GM12873 (cell line): ENCODE measurements around the gene KCNJ9.

Experiments
- CTCF ChIP-seq: IDR thresholded peaks from 2 replicates; pipeline ENCODE4 v1.5.1; 2012; ENCODE audit warnings: low read depth, mild to moderate bottlenecking, moderate library complexity, low read length, control low read depth; ENCODE audit not compliant: insufficient read depth; ENCODE audit errors: missing control alignments

The KCNJ9 gene

DNA sequence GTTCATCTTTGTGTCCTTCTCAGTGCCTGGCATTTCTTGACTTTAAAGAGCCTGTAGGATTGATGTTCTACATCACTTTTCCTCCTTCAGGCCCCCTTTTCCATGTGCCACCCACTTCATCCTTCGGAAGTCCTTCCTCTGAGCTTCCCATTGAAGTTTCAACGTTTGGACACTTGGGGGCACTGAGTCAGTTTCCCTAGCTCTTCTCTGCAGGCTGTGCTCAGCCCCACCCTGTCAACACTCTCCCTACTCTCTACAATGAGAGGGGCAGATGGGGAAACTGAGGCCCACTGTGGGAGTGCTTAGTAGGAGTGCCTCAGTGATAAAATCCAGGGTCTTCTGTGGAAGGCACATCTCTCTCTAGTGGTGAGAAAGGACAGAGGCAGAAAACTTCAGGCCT lies 23.3 kb upstream of the KCNJ9 start:
- TF ChIP-seq CTCF = peak; percentile 24

- TF ChIP-seq CTCF = no peak
Observed at GRCh38 chr1:160061369-160062229, 19.7 kb upstream of the KCNJ9 start.

DNA sequence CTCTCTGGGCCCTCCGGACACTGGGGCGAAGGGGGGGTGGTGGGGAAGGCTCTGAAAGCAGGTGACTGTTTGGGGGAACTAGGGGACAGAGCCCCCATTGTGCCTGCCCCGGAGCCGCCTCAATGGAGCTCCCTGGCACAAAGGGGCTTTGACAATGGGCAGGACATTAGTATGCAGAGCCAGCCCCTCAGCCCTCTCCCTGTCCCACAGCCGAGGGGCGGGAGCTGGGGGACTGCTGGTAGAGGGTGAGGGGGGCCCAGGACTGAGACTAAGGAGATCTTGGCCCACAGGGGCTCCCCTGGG lies 19.2 kb upstream of the KCNJ9 start:
- no peak for TF ChIP-seq CTCF

GRCh38 chr1:160063176-160063575 lies 18.2 kb upstream of the KCNJ9 start:
- no peak for TF ChIP-seq CTCF

GRCh38 chr1:160064164-160064563 lies 17.2 kb upstream of the KCNJ9 start:
- no peak for TF ChIP-seq CTCF

DNA sequence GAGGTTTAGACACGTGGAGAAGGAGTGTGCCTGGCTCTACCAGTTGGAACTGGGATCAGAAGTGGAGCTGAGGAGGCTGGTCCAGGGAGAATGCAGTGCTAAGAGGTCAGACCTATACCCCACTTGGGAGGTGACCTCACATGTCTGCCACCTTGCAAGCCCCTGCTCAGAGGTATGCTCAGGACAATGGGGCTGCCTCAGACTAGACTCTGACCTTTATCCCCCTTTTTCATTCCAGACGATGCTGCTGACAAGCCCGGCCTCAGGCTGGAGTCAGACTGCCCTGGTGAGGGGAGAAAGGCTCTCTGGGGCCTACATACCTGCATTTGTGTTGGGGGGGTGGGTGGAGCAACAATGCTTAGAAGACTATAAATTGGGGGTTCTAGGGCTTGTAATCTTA lies 16.6 kb upstream of the KCNJ9 start:
- no peak for TF ChIP-seq CTCF

GRCh38 chr1:160066829-160067745 lies 14.3 kb upstream of the KCNJ9 start:
- TF ChIP-seq CTCF = no peak
